Measurements from ENCODE around the gene CLINT1.

The CLINT1 gene

DNA sequence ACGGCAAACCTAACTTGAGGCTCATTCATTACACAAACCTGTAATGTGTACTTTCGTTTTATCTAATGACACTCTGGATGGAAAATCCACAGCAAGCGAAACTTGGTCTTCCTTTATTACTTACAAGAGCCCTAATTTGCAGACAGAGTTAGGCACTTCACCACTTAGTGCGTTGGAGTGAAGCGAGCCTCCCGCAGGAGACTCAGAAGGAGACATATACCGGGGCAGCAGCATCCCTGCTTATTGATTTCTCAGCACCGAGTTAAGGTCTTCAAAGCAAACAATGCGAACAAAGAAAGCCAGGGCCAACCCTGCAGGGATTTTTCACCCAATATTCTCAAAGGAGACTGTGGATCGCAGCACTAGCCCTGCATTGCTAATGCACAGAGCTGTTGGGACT lies 86.8 kb downstream of the CLINT1 start:
- H3K4me3 ChIP-seq (ENCODE audit: low read depth, low read length, poor library complexity, severe bottlenecking) = no peak overlapping the region
- H3K4me1 ChIP-seq (ENCODE audit: insufficient read depth, low read length, severe bottlenecking) = no peaks in the 10 kb centered on the region
- H3F3A ChIP-seq (ENCODE audit: insufficient read depth, low read length) = no peaks in the 10 kb centered on the region
- H2AFZ ChIP-seq (ENCODE audit: low read length) = no peak overlapping the region
- H3K36me3 ChIP-seq (ENCODE audit: insufficient read depth, low read length) = no peaks in the 10 kb centered on the region
- H3K79me2 ChIP-seq (ENCODE audit: insufficient read depth, low read length) = no peaks in the 10 kb centered on the region
- no peak overlapping the region for H3K9ac ChIP-seq (ENCODE audit: low read length)
- no peak overlapping the region for H3K4me2 ChIP-seq (ENCODE audit: low read length)
- no peaks in the 10 kb centered on the region for H4K20me1 ChIP-seq (ENCODE audit: insufficient read depth, low read length)
- H3K9me2 ChIP-seq (ENCODE audit: low read depth, low read length) = no peaks in the 10 kb centered on the region
- H3K27ac ChIP-seq (ENCODE audit: low read depth, low read length, poor library complexity, severe bottlenecking) = no peak overlapping the region
- no peaks in the 10 kb centered on the region for H3K9me3 ChIP-seq (ENCODE audit: low read length)
- no peak for TF ChIP-seq EZH2 (IDR thresholded peaks at IDR 0.05; ENCODE audit: borderline replicate concordance, low read length)
- TF ChIP-seq, protein P1, sequence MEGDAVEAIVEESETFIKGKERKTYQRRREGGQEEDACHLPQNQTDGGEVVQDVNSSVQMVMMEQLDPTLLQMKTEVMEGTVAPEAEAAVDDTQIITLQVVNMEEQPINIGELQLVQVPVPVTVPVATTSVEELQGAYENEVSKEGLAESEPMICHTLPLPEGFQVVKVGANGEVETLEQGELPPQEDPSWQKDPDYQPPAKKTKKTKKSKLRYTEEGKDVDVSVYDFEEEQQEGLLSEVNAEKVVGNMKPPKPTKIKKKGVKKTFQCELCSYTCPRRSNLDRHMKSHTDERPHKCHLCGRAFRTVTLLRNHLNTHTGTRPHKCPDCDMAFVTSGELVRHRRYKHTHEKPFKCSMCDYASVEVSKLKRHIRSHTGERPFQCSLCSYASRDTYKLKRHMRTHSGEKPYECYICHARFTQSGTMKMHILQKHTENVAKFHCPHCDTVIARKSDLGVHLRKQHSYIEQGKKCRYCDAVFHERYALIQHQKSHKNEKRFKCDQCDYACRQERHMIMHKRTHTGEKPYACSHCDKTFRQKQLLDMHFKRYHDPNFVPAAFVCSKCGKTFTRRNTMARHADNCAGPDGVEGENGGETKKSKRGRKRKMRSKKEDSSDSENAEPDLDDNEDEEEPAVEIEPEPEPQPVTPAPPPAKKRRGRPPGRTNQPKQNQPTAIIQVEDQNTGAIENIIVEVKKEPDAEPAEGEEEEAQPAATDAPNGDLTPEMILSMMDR (IDR thresholded peaks at IDR 0.05; ENCODE audit: low read length) = no peak
- peaks cover 10% of the 10 kb centered on the region; the same call in 1 of the 2 replicates for H3K27me3 ChIP-seq (ENCODE audit: insufficient read depth, low read length)

GRCh38 chr5:157770665-157771064 lies 88.3 kb downstream of the CLINT1 start:
- Histone ChIP-seq H3K27ac (ENCODE audit: low read depth, low read length, poor library complexity, severe bottlenecking) (no peak overlapping the region), H4K20me1 (ENCODE audit: insufficient read depth, low read length) (no peaks in the 10 kb centered on the region), H3F3A (ENCODE audit: insufficient read depth, low read length) (no peaks in the 10 kb centered on the region), H3K9ac (ENCODE audit: low read length) (no peak overlapping the region), H3K27me3 (ENCODE audit: insufficient read depth, low read length) (peaks cover 10% of the 10 kb centered on the region; the same call in 1 of the 2 replicates), H3K36me3 (ENCODE audit: insufficient read depth, low read length) (no peaks in the 10 kb centered on the region), H3K9me2 (ENCODE audit: low read depth, low read length) (no peaks in the 10 kb centered on the region), H3K4me1 (ENCODE audit: insufficient read depth, low read length, severe bottlenecking) (no peaks in the 10 kb centered on the region), H3K9me3 (ENCODE audit: low read length) (no peaks in the 10 kb centered on the region), H3K4me2 (ENCODE audit: low read length) (no peak overlapping the region), H3K79me2 (ENCODE audit: insufficient read depth, low read length) (no peaks in the 10 kb centered on the region), H3K4me3 (ENCODE audit: low read depth, low read length, poor library complexity, severe bottlenecking) (no peak overlapping the region), H2AFZ (ENCODE audit: low read length) (no peak overlapping the region)
- TF ChIP-seq, protein P1 (IDR thresholded peaks at IDR 0.05; ENCODE audit: low read length) = no peak
- no peak for TF ChIP-seq EZH2 (IDR thresholded peaks at IDR 0.05; ENCODE audit: borderline replicate concordance, low read length)

- Histone ChIP-seq H3K4me2 (ENCODE audit: low read length) (no peak overlapping the region), H3K9me2 (ENCODE audit: low read depth, low read length) (no peaks in the 10 kb centered on the region), H3K4me1 (ENCODE audit: insufficient read depth, low read length, severe bottlenecking) (no peaks in the 10 kb centered on the region), H3K79me2 (ENCODE audit: insufficient read depth, low read length) (no peaks in the 10 kb centered on the region), H3K36me3 (ENCODE audit: insufficient read depth, low read length) (no peaks in the 10 kb centered on the region), H3K9me3 (ENCODE audit: low read length) (no peaks in the 10 kb centered on the region), H2AFZ (ENCODE audit: low read length) (no peak overlapping the region), H4K20me1 (ENCODE audit: insufficient read depth, low read length) (no peaks in the 10 kb centered on the region), H3K4me3 (ENCODE audit: low read depth, low read length, poor library complexity, severe bottlenecking) (no peak overlapping the region), H3K9ac (ENCODE audit: low read length) (no peak overlapping the region), H3K27me3 (ENCODE audit: insufficient read depth, low read length) (peaks cover 10% of the 10 kb centered on the region; the same call in 1 of the 2 replicates), H3F3A (ENCODE audit: insufficient read depth, low read length) (no peaks in the 10 kb centered on the region), H3K27ac (ENCODE audit: low read depth, low read length, poor library complexity, severe bottlenecking) (no peak overlapping the region)
- TF ChIP-seq, protein P1 (IDR thresholded peaks at IDR 0.05; ENCODE audit: low read length) = no peak
- TF ChIP-seq EZH2 (IDR thresholded peaks at IDR 0.05; ENCODE audit: borderline replicate concordance, low read length) = no peak
Observed at GRCh38 chr5:157767689-157768088, 91.3 kb downstream of the CLINT1 start.

Data from OCI-LY1 (cell line).